HG02943 (cell line): ENCODE measurements around the gene TEX28.
"Not testable (repeated sequence)": the region's sequence is repeated elsewhere in the genome, so short reads cannot be mapped to it uniquely, and the experiment has no call there.

Experiments
- ATAC-seq: cut with Tn5 transposase; IDR thresholded peaks from one replicate; pipeline ENCODE4 v1.9.1; 2021; ENCODE audit warnings: mild to moderate bottlenecking, low read depth, moderate library complexity; ENCODE audit not compliant: unreplicated experiment

The TEX28 gene

DNA sequence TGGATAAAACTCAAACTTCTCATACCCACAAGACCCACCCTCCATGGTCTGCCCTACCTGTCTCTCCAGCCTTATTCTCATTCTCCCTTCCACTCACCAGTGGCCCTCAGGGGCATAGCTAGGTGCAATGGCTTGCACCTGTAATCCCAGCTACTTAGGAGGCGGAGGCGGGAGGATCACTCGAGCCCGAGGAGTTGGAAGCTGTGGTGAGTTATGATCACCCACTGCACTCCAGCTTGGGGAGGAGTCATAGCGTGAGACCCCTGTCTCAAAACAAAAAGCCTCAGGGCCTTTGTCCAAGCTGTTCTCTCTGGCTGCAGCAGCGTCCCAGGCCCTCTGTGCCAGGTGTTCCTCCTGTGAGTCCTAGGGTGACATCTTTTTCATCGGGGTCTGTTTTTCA is 17.2 kb upstream of the TEX28 start:
- ATAC-seq: no peak

- ATAC-seq: no peak
These were observed 16.0 kb upstream of the TEX28 start for GRCh38 chrX:154310616-154311536.

- ATAC-seq: no peak
These were observed 14.3 kb upstream of the TEX28 start for GRCh38 chrX:154309041-154309775.

DNA sequence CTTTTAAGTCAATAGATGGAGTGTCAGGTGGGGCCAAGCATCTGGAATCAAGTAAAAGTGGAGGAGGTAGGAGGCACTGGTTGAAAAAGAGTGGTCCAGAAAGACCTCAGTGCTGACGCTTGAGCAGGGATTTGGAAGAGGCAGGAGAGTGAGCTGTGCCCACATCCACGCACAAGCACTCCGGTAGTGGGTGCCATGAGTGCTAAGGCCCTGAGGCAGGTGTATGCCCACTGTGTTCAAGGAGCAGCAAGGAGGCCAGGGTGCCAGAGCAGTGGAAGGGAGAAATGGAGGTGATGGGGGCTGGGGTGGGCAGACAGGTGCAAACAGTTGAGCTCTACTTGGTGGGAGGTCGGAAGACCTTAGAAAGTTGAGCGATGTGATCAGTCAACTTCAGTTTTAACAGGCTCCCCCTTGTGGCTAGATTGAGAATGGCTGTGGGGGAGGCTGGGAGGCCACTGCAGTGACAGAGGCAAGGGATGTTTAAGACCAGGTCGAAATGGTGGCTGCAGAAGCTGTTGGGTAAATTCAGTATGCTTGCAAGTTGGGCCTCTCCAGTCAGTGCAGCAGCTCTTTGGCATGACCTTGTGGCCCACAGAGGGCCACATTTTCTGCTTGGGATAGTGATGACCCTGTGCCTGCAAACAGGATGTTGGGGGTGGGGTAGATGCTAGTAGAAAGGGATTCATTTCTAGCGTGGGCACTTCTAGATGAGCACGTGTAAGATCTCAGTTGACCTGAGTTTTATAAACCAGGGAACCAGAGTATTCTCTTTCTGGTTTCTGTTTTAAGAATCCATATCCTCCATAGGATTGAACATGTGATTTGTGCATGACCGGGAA is 13.4 kb upstream of the TEX28 start:
- no peak for ATAC-seq

DNA sequence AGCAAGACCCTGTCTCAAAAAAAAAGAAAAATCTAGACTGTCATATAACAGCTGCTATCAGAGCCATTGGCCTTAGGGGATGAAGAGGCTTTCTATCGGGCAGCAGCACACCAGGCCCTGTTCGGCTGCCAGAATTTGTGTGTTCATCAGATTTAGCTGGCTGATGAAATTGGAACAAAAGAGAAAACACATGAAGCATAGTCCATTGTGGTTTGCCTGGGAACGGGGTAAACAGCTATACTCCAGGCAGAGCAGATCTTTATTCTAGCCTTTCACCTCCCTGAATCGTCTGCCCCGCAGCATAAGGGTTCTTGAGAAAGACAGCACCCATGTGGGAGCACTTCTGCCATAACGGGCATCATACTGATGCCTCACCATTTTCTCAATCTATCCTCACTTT is 12.3 kb upstream of the TEX28 start:
- no peak for ATAC-seq

GRCh38 chrX:154305541-154306205 is 10.7 kb upstream of the TEX28 start:
- no peak for ATAC-seq

DNA sequence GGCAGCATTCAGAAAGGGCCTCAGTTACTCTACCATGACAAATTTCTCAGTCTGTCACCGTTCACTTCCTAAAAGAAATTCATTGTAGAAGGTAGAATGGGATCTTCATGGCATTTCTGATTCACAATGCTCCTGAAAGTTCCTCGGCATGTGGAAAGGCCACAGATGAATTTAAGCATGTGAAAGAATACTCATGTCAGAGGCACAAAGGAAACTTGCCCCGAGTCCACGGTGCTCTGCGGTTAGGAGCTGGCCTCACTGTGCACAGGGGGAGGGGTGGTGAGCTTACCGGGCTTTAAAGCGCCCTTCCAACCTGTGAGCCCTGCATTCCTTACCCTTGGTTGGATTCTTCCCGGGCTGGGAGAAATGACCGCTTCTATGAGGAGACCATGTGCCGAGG is 9.9 kb upstream of the TEX28 start:
- ATAC-seq: no peak

DNA sequence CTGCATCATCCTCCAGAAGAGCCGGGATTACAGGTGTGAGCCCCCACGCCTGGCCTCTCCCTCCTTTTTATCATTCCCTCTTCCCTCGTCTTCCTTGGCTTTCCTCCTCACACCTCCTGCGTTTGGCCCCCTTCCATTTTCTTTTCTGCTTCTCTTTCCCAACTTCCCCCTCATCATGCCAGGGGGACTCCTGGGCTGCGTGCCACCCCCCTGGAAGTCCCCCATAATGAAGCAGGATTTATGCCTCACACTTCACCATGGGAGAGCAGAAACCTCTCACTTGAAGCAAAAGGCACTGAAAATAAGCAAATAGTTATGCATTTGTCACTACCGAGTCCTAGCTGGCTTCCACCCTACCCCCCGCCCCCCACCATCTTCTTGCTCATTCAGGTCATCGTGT is 8.6 kb upstream of the TEX28 start:
- ATAC-seq: no peak

DNA sequence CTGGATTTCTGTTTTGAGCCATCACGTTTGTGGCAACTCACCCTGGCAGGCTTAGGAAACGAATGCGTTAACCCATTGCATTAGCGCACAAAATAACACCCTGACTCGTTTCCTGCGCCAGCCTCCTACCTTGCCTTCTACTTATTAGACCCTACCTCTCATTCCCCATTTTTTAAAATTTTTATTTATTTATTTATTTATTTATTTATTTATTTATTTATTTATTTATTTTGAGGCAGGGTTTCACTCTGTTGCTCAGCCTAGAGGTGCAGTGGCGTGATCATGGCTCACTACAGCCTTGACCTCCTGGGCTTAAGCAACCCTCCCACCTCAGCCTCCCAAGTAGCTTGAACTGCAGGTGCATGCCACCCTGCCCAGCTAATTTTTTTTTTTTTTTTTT is 8.1 kb upstream of the TEX28 start:
- ATAC-seq: not testable (repeated sequence)

GRCh38 chrX:154300816-154301215 is 5.9 kb upstream of the TEX28 start:
- no peak for ATAC-seq

GRCh38 chrX:154298312-154298711 is 3.4 kb upstream of the TEX28 start:
- ATAC-seq: no peak

- no peak for ATAC-seq
These were observed 1.8 kb upstream of the TEX28 start for GRCh38 chrX:154296731-154297130.

GRCh38 chrX:154295664-154296310 is 863 bp upstream of the TEX28 start, which contains the start of gene TKTL1:
TKTL1 (plus strand) TSS chrX:154295795; CDS start chrX:154295860, 65 bp downstream.
- ATAC-seq: no peak

DNA sequence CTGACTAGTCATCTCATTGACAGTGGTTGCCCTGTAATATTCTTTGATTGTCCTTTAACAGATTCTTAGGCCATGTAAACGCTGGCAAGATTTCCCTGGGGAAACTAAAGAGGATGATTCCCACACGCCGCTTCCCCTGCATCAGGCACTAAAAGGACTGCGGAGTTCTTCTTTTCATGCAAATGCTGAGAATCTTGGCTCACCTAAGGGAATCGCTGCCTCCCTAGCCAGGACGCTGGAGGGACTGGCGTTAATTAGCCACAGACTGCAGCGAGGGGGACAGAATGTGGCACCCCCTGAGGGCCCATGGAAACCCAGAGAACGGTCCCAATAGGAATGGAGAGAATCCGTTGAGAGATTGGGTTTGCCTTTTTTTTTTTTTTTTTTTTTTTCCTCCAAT is 8.5 kb downstream of the TEX28 start:
- not testable (repeated sequence) for ATAC-seq

DNA sequence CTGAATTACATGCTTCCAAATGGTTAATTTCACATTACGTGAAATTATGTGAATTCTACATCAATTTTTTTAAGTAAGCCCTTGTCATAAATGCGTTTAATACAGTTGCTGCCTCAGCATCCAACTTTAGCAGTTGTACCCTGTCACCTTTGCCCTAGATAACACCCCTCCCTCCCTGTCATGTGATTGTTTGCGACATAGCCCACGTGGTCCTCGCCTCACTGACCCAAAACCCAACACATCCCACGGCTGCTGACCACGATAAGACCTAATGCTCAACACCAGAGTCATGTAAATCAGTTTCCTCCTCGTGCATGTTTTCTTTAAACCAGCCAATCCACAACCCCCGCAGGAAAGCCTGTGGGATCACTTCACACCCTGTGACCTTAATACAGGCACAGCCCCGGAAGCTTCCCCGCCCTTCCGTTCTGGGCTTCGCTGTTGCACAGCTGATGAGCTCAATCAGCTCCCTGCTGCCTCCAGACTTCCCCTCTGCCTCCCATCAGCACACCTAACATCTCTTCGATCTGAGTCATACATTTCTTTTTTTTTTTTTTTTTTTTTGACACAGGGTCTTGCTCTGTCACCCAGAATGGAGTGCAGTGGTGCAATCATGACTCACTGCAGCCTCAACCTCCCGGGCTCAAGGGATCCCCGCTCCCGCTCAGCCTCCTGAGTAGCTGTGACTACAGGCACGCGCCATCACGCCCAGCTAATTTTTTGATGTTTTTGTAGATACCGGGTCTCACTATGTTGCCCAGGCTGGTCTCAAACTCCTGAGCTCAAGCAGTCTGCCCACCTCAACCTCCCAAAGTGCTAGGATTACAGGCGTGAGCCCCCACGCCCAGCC is 10.2 kb downstream of the TEX28 start:
- ATAC-seq: not testable (repeated sequence)

- not testable (repeated sequence) for ATAC-seq
These were observed 25.7 kb downstream of the TEX28 start for GRCh38 chrX:154269245-154269644.

DNA sequence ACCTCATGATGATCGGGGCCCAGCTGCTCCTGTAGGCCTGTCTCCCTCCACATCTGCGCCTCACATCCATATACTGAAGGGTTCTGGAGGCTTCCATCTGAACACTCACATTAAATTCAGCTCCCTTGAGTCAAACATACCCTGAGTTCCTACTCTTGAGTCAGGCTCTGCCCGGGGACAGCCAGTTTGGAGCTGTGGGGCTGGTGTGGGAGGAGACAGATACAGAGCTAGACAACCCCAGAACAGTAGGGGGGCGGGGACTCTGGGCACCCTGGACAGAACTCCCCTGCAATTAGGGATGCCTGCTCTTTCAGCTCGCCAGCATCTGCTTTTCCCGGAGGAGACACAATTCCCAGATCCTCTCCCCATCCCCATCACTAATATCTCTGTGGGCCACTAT is 31.9 kb downstream of the TEX28 start:
- not testable (repeated sequence) for ATAC-seq

DNA sequence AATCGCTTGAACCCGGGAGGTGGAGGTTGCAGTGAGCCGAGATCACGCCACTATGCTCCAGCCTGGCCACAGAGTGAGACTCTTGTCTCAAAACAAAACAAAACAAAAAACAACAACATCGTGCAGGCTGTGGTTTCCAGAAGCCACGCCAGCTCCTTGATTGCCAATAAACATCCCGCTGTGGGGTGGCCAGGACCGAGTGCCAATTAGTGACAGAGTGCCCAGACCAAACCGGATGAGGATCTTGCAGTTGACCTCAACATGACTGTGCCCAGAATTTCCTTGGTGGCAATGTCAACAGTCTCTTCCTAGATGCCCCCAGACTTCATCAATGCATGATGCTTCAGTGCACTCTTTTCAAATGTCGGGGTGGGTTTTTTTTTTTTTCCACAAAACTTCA is 36.2 kb downstream of the TEX28 start:
- not testable (repeated sequence) for ATAC-seq

DNA sequence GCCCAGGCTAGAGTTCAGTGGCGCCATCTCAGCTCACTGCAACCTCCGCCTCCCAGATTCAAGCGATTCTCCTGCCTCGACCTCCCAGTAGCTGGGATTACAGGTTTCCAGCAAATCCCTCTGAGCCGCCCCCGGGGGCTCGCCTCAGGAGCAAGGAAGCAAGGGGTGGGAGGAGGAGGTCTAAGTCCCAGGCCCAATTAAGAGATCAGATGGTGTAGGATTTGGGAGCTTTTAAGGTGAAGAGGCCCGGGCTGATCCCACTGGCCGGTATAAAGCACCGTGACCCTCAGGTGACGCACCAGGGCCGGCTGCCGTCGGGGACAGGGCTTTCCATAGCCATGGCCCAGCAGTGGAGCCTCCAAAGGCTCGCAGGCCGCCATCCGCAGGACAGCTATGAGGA is 37.6 kb downstream of the TEX28 start, which contains the start of gene OPN1MW3:
Gene OPN1MW3 (plus strand): TSS at position 301 of the 400 bp plus-strand sequence. CDS start 38 bp downstream, at position 339.
- not testable (repeated sequence) for ATAC-seq
